ENCODE data around the gene TMEM233. TPM values are rescaled to one million over a fixed set of nuclear protein-coding genes. Genes with fewer than 3 reads are reported as not detected.

The TMEM233 gene
- total and polyA plus RNA-seq, 2 experiments from 2014 or later = 0.24 to 0.71 TPM

DNA sequence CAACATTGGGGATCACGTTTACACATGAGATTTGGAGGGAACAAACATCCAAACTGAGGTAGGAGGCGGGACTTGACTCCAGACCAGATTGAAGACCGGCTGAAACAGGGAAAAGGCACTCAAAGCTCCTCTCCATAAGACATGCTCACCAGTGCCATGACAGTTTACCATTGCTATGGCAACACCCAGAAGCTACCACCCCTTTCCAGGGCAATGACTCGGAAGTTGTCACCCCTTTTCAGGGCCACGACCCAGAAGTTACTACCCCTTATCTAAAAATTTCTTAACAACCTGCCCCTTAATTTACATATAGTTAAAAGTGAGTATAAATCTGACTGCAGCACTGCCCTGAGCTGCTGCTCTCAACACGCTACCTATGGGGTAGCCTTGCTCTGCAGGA is 34.1 kb downstream of the TMEM233 start:
- Histone ChIP-seq H3K27me3 (ENCODE audit: insufficient read depth) (no peaks in the 10 kb centered on the region), H3K36me3 (ENCODE audit: insufficient read depth) (no peaks in the 10 kb centered on the region), H3K27ac (ENCODE audit: low read depth) (no peak overlapping the region), H2AFZ (no peak overlapping the region), H3K4me3 (no peak overlapping the region), H3K4me1 (ENCODE audit: insufficient read depth) (no peaks in the 10 kb centered on the region), H4K20me1 (replicated peaks; ENCODE audit: insufficient read depth) (no peaks in the 10 kb centered on the region), H3K79me2 (replicated peaks; ENCODE audit: insufficient read depth) (no peaks in the 10 kb centered on the region), H3K4me2 (no peak overlapping the region), H3K9me2 (ENCODE audit: insufficient read depth) (no peaks in the 10 kb centered on the region), H3F3A (replicated peaks; ENCODE audit: low read depth) (no peaks in the 10 kb centered on the region)
- ATAC-seq = no peak
- Mint-ChIP-seq H3K27ac (no peak overlapping the region), H3K9me3 (no peaks in the 10 kb centered on the region), H3K4me1 (no peaks in the 10 kb centered on the region), H3K27me3 (ENCODE audit: insufficient read depth, low read depth, poor library complexity) (peaks cover 3% of the 10 kb centered on the region), H3K36me3 (ENCODE audit: low read depth) (no peaks in the 10 kb centered on the region), H3K4me3 (no peak overlapping the region)
- TF ChIP-seq, protein P1, sequence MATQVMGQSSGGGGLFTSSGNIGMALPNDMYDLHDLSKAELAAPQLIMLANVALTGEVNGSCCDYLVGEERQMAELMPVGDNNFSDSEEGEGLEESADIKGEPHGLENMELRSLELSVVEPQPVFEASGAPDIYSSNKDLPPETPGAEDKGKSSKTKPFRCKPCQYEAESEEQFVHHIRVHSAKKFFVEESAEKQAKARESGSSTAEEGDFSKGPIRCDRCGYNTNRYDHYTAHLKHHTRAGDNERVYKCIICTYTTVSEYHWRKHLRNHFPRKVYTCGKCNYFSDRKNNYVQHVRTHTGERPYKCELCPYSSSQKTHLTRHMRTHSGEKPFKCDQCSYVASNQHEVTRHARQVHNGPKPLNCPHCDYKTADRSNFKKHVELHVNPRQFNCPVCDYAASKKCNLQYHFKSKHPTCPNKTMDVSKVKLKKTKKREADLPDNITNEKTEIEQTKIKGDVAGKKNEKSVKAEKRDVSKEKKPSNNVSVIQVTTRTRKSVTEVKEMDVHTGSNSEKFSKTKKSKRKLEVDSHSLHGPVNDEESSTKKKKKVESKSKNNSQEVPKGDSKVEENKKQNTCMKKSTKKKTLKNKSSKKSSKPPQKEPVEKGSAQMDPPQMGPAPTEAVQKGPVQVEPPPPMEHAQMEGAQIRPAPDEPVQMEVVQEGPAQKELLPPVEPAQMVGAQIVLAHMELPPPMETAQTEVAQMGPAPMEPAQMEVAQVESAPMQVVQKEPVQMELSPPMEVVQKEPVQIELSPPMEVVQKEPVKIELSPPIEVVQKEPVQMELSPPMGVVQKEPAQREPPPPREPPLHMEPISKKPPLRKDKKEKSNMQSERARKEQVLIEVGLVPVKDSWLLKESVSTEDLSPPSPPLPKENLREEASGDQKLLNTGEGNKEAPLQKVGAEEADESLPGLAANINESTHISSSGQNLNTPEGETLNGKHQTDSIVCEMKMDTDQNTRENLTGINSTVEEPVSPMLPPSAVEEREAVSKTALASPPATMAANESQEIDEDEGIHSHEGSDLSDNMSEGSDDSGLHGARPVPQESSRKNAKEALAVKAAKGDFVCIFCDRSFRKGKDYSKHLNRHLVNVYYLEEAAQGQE (IDR thresholded peaks at IDR 0.05; ENCODE audit: unreplicated experiment) = no peak
- no peak for DNase-seq (ENCODE audit: low spot score)

DNA sequence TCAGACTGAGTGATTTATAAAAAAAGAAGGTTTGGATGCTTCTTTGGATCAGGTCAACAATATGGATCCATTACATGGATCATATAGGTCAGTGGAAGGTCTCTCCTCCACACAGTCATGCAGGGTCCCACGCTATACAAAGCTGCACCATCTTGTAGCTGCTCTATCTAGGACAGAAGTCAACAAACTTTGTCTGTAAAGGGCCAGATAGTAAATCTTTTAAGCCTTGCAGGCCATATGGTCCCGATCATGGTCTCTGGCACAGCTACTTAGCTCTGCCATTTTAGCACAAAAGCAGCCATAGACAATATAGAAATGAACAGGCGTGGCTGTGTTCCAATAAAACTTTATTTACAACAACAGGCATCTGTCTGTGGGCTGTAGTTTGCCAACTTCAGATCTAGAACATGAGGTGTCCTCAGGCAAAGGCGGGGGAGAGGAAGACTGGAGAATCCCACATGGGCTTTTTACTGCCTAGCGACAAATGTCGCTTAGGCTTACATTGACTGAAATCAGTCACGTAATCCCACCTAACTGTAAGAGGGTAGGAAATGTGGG is 36.7 kb downstream of the TMEM233 start:
- no peak overlapping the region for H3K27ac ChIP-seq (ENCODE audit: low read depth)
- peaks cover under 1% of the 10 kb centered on the region; the same call in 2 of the 3 replicates for H3K4me1 Mint-ChIP-seq
- H3K79me2 ChIP-seq (replicated peaks; ENCODE audit: insufficient read depth) = no peaks in the 10 kb centered on the region
- no peak overlapping the region for H3K4me3 ChIP-seq
- H3K4me2 ChIP-seq = no peak overlapping the region
- no peak for ATAC-seq
- TF ChIP-seq CREB1 (CRISPR knock-in tag; IDR thresholded peaks at IDR 0.05; ENCODE audit: low read depth) (no peak), JUNB (IDR thresholded peaks at IDR 0.05; ENCODE audit: unreplicated experiment) (no peak)
- TF ChIP-seq, protein P2, sequence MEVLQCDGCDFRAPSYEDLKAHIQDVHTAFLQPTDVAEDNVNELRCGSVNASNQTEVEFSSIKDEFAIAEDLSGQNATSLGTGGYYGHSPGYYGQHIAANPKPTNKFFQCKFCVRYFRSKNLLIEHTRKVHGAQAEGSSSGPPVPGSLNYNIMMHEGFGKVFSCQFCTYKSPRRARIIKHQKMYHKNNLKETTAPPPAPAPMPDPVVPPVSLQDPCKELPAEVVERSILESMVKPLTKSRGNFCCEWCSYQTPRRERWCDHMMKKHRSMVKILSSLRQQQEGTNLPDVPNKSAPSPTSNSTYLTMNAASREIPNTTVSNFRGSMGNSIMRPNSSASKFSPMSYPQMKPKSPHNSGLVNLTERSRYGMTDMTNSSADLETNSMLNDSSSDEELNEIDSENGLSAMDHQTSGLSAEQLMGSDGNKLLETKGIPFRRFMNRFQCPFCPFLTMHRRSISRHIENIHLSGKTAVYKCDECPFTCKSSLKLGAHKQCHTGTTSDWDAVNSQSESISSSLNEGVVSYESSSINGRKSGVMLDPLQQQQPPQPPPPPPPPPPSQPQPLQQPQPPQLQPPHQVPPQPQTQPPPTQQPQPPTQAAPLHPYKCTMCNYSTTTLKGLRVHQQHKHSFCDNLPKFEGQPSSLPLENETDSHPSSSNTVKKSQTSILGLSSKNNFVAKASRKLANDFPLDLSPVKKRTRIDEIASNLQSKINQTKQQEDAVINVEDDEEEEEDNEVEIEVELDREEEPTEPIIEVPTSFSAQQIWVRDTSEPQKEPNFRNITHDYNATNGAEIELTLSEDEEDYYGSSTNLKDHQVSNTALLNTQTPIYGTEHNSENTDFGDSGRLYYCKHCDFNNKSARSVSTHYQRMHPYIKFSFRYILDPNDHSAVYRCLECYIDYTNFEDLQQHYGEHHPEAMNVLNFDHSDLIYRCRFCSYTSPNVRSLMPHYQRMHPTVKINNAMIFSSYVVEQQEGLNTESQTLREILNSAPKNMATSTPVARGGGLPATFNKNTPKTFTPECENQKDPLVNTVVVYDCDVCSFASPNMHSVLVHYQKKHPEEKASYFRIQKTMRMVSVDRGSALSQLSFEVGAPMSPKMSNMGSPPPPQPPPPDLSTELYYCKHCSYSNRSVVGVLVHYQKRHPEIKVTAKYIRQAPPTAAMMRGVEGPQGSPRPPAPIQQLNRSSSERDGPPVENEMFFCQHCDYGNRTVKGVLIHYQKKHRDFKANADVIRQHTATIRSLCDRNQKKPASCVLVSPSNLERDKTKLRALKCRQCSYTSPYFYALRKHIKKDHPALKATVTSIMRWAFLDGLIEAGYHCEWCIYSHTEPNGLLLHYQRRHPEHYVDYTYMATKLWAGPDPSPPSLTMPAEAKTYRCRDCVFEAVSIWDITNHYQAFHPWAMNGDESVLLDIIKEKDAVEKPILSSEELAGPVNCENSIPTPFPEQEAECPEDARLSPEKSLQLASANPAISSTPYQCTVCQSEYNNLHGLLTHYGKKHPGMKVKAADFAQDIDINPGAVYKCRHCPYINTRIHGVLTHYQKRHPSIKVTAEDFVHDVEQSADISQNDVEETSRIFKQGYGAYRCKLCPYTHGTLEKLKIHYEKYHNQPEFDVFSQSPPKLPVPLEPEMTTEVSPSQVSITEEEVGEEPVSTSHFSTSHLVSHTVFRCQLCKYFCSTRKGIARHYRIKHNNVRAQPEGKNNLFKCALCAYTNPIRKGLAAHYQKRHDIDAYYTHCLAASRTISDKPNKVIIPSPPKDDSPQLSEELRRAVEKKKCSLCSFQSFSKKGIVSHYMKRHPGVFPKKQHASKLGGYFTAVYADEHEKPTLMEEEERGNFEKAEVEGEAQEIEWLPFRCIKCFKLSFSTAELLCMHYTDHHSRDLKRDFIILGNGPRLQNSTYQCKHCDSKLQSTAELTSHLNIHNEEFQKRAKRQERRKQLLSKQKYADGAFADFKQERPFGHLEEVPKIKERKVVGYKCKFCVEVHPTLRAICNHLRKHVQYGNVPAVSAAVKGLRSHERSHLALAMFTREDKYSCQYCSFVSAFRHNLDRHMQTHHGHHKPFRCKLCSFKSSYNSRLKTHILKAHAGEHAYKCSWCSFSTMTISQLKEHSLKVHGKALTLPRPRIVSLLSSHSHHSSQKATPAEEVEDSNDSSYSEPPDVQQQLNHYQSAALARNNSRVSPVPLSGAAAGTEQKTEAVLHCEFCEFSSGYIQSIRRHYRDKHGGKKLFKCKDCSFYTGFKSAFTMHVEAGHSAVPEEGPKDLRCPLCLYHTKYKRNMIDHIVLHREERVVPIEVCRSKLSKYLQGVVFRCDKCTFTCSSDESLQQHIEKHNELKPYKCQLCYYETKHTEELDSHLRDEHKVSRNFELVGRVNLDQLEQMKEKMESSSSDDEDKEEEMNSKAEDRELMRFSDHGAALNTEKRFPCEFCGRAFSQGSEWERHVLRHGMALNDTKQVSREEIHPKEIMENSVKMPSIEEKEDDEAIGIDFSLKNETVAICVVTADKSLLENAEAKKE (CRISPR knock-in tag; IDR thresholded peaks at IDR 0.05) = no peak
- TF ChIP-seq, protein P1 (IDR thresholded peaks at IDR 0.05; ENCODE audit: unreplicated experiment) = no peak
- no peak overlapping the region for H2AFZ ChIP-seq
- no peaks in the 10 kb centered on the region for H3K36me3 Mint-ChIP-seq (ENCODE audit: low read depth)
- no peaks in the 10 kb centered on the region for H3K9me3 Mint-ChIP-seq
- DNase-seq (ENCODE audit: low spot score) = no peak
- no peaks in the 10 kb centered on the region for H4K20me1 ChIP-seq (replicated peaks; ENCODE audit: insufficient read depth)
- H3F3A ChIP-seq (replicated peaks; ENCODE audit: low read depth) = no peaks in the 10 kb centered on the region
- no peaks in the 10 kb centered on the region for H3K9me2 ChIP-seq (ENCODE audit: insufficient read depth)
- H3K4me3 Mint-ChIP-seq = no peak overlapping the region
- H3K27me3 Mint-ChIP-seq (ENCODE audit: insufficient read depth, low read depth, poor library complexity) = peaks cover 3% of the 10 kb centered on the region
- H3K36me3 ChIP-seq (ENCODE audit: insufficient read depth) = no peaks in the 10 kb centered on the region
- no peaks in the 10 kb centered on the region for H3K27me3 ChIP-seq (ENCODE audit: insufficient read depth)
- H3K27ac Mint-ChIP-seq = no peak overlapping the region
- peaks cover 1% of the 10 kb centered on the region for H3K4me1 ChIP-seq (ENCODE audit: insufficient read depth)

Data from GM23338 (cell line).